ENCODE measurements around the gene DPPA3.
"Not testable (repeated sequence)": the region's sequence is repeated elsewhere in the genome, so short reads cannot be mapped to it uniquely, and the experiment has no call there.

Gene DPPA3

DNA sequence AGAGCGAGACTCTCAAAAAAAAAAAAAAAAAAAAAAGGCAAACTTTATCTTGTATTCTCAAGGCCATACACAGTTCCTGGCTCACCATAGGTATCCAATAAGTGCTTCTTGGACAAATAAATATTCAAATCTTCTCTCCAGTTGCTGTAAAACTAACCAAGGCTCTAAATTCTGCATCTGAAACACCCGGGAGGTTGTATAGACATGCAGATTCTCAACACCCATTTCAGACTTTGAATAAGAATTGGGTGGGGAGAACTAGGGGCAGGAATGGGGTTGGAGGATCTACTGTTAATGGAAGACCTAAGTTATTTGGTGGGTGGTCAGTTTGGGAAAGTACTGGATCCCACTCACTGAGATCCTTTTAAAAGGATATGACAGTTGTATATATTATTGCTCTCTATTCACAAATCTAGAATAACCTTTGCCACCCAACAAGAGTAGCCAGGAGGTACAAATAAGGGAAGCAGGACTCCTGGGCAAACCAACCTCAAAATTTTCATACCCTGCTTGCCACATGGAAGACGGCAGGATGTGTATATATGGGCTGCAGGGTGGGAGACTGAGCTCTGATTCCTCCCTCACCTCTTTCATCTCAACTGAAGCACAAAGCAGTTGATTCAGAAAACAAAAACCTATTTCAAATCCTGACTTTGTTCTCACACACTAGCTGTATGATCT is 16.5 kb upstream of the DPPA3 start:
- H3K4me1 ChIP-seq (ENCODE audit: control insufficient read depth, insufficient read depth, low read length) = peaks cover 7% of the 10 kb centered on the region
- H3K27me3 ChIP-seq (replicated peaks; ENCODE audit: control insufficient read depth, insufficient read depth, low read length) = no peaks in the 10 kb centered on the region
- H3K36me3 ChIP-seq (ENCODE audit: control insufficient read depth, insufficient read depth, low read length, severe bottlenecking) = no peaks in the 10 kb centered on the region
- H3K9ac ChIP-seq (ENCODE audit: low read length) = no peak overlapping the region
- no peak overlapping the region for H3K4me3 ChIP-seq (ENCODE audit: low read length)
- no peak for DNase-seq (ENCODE audit: low read depth)
- no peaks in the 10 kb centered on the region for H3K9me3 ChIP-seq (ENCODE audit: control insufficient read depth, low read length)

DNA sequence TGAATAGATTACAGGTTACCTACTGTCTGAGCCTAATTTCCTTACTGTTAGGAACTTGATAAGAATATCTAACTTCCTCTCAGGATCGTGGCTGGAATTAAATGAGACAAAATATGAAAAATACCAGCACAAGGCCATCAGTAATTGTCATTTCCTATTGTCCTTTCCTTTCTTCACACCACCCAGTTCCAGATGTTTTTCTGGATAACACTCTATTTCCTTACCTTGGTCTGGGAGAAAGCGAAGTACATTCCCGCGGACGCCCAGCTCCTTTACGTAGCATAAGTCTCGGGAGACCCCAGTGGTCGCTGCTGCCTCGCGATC is 16.0 kb upstream of the DPPA3 start:
- DNase-seq (ENCODE audit: low read depth) = no peak
- peak overlapping the region; percentile 15 for H3K4me3 ChIP-seq (ENCODE audit: low read length)
- no peaks in the 10 kb centered on the region for H3K36me3 ChIP-seq (ENCODE audit: control insufficient read depth, insufficient read depth, low read length, severe bottlenecking)
- H3K4me1 ChIP-seq (ENCODE audit: control insufficient read depth, insufficient read depth, low read length) = peaks cover 7% of the 10 kb centered on the region
- no peaks in the 10 kb centered on the region for H3K9me3 ChIP-seq (ENCODE audit: control insufficient read depth, low read length)
- no peak overlapping the region for H3K9ac ChIP-seq (ENCODE audit: low read length)
- no peaks in the 10 kb centered on the region for H3K27me3 ChIP-seq (replicated peaks; ENCODE audit: control insufficient read depth, insufficient read depth, low read length)

DNA sequence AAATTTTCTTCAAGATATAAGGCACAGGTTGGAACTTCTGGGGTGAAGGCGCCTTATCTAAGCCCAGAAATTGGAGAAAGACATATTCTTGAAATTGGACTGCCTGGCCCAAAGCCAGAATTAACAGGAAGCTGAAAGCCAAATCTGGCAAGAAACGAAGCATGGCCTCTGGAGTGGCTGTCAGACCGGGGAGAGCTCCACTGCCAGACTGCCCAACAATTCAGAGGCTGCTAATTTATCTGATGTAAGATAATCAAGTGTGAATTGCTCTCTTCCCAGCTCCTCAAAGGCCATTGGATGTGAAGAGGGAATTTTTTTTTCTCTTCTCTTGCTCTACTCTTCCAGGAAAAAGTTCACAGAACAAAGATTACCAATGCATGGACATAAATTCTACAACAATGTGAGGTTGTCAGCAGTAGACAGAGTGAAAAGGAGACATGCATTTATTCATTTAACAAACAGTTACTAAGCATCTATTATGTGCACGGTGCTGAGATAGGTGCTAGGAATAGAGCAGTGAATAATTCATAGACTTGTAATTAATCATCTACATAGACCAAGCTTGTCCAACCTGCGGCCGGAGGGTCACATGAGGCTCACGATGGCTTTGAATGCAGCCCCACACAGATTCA is 15.6 kb upstream of the DPPA3 start, which contains the start of gene GDF3:
TSS of gene GDF3 (minus strand) at position 210 of the 632 bp plus-strand sequence. CDS start at position 163, 47 bp downstream.
- H3K9ac ChIP-seq (ENCODE audit: low read length) = no peak within 1 kb of the TSS
- H3K4me1 ChIP-seq (ENCODE audit: control insufficient read depth, insufficient read depth, low read length) = peaks cover 7% of the 10 kb centered on the region
- H3K4me3 ChIP-seq (ENCODE audit: low read length) = peak within 1 kb of the TSS; percentile 15
- no peaks in the 10 kb centered on the region for H3K9me3 ChIP-seq (ENCODE audit: control insufficient read depth, low read length)
- no peaks in the 10 kb centered on the region for H3K27me3 ChIP-seq (replicated peaks; ENCODE audit: control insufficient read depth, insufficient read depth, low read length)
- H3K36me3 ChIP-seq (ENCODE audit: control insufficient read depth, insufficient read depth, low read length, severe bottlenecking) = no peaks in the 10 kb centered on the region
- DNase-seq (ENCODE audit: low read depth) = peak; percentile 18

DNA sequence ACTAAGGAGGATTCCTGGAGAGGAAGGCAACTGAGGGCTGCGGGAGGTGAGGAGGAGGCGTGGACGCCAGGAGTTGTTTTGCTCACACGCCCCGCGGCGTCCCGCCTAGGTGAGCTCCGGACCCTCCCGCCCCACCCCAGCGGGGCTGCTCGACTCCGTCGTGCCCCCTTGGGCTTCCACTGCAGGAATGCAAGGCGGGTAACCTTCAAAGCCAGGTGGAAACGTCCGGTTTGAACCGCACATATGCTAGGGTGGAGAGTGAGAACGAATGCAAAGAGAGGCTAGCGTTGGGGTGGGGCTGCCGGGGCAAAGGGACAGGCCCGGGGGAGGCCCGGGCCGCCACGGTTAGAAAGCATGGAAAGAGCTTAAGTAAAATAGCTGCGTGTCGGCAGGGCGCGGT is 5.4 kb upstream of the DPPA3 start:
- H3K9ac ChIP-seq (ENCODE audit: low read length) = no peak overlapping the region
- no peaks in the 10 kb centered on the region for H3K9me3 ChIP-seq (ENCODE audit: control insufficient read depth, low read length)
- no peaks in the 10 kb centered on the region for H3K36me3 ChIP-seq (ENCODE audit: control insufficient read depth, insufficient read depth, low read length, severe bottlenecking)
- peaks cover 5% of the 10 kb centered on the region for H3K27me3 ChIP-seq (replicated peaks; ENCODE audit: control insufficient read depth, insufficient read depth, low read length)
- H3K4me3 ChIP-seq (ENCODE audit: low read length) = no peak overlapping the region
- no peaks in the 10 kb centered on the region for H3K4me1 ChIP-seq (ENCODE audit: control insufficient read depth, insufficient read depth, low read length)
- DNase-seq (ENCODE audit: low read depth) = no peak

DNA sequence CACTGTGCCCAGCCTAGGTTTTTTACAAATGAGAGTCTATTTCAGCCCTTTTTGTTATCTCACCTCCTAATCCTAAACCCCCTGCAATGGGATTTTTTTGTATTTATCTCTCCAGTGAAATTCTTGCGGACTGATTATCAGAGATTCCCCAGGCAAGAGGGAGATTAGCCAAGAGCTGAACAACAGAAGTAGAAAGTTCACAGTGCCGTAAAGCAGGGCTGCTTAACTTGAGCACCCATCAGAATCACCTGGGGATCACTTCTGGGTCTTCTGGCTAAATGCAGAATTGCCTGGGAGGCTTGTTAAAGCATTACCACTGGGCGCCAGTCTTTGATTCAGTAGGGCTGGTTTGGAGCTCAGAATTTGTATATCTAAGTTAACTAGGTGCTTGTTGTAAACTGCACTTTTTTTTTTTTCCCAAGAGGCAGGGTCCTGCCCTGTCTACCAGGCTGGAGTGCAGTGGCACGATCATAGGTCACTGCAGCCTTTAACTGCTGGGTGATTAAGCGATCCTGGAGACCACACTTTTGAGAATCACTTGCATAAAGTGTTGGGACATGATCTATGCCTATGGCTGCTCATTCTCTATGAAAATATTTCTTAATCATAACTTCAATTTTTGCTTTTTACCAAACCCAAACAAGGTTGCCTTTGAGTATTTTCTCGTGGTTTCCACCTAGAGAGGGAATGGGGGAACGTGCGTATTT is 1.1 kb upstream of the DPPA3 start:
- H3K4me3 ChIP-seq (ENCODE audit: low read length) = no peak overlapping the region
- no peaks in the 10 kb centered on the region for H3K4me1 ChIP-seq (ENCODE audit: control insufficient read depth, insufficient read depth, low read length)

DNA sequence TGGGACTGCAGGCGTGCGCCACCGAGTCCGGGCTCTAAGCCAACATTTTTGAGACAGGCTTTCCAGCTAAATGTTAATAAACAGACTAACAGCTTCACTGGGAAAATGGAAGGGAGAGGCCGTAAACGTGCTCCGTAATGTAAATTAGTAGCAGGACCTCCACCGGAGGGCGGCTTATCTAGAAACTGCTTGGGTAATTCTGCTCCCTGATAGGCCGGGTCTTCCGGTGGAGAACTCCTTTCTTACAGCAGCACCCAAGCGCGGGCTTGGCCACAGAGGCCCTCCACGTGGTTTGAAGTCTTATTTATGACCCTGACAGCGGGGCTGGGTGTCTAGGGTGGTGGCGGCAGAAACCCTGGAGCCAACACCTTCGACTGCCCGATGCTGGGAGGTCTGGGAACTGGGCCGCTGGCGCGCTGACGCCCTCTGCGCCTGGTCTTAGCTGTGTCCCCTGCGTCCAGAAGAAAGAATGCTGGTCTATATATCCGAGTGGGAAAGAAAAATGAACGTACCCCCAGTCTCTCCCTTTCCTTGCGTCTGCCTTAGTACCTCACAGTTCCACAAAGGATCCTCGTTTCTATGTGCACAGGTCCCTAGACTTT is 1.7 kb downstream of the DPPA3 start:
- DNase-seq (ENCODE audit: low read depth) = no peak
- Histone ChIP-seq H3K27me3 (replicated peaks; ENCODE audit: control insufficient read depth, insufficient read depth, low read length) (peaks cover 10% of the 10 kb centered on the region), H3K9ac (ENCODE audit: low read length) (no peak overlapping the region), H3K9me3 (ENCODE audit: control insufficient read depth, low read length) (no peaks in the 10 kb centered on the region), H3K36me3 (ENCODE audit: control insufficient read depth, insufficient read depth, low read length, severe bottlenecking) (no peaks in the 10 kb centered on the region), H3K4me1 (ENCODE audit: control insufficient read depth, insufficient read depth, low read length) (no peaks in the 10 kb centered on the region), H3K4me3 (ENCODE audit: low read length) (no peak overlapping the region)

More for the DNA sequence above, 1.1 kb upstream of the DPPA3 start:
- Histone ChIP-seq H3K36me3 (ENCODE audit: control insufficient read depth, insufficient read depth, low read length, severe bottlenecking) (no peaks in the 10 kb centered on the region), H3K9ac (ENCODE audit: low read length) (no peak overlapping the region), H3K27me3 (replicated peaks; ENCODE audit: control insufficient read depth, insufficient read depth, low read length) (peaks cover 9% of the 10 kb centered on the region), H3K9me3 (ENCODE audit: control insufficient read depth, low read length) (no peaks in the 10 kb centered on the region)
- no peak for DNase-seq (ENCODE audit: low read depth)

DNA sequence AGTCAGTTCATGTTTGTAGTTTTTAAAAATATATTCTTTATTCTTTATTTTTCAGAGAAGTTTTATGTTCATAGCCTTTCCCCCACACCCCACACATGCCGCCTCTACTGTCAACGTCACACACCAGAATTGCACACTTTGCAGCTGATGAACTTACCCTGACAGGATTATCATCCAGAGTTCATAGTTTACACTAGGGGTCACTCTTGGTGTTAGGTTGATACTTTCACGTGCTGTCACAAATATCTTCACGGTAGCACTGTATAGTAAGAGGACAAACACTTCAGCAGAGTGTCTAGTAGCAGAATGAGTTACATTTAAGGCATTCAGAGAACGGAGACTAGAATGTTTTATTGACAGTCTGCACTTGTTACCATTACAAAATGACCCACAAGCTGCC is 5.1 kb downstream of the DPPA3 start:
- H3K4me1 ChIP-seq (ENCODE audit: control insufficient read depth, insufficient read depth, low read length) = peaks cover 4% of the 10 kb centered on the region
- no peaks in the 10 kb centered on the region for H3K36me3 ChIP-seq (ENCODE audit: control insufficient read depth, insufficient read depth, low read length, severe bottlenecking)
- no peak overlapping the region for H3K9ac ChIP-seq (ENCODE audit: low read length)
- no peaks in the 10 kb centered on the region for H3K9me3 ChIP-seq (ENCODE audit: control insufficient read depth, low read length)
- H3K4me3 ChIP-seq (ENCODE audit: low read length) = no peak overlapping the region
- DNase-seq (ENCODE audit: low read depth) = no peak
- H3K27me3 ChIP-seq (replicated peaks; ENCODE audit: control insufficient read depth, insufficient read depth, low read length) = peaks cover 9% of the 10 kb centered on the region

DNA sequence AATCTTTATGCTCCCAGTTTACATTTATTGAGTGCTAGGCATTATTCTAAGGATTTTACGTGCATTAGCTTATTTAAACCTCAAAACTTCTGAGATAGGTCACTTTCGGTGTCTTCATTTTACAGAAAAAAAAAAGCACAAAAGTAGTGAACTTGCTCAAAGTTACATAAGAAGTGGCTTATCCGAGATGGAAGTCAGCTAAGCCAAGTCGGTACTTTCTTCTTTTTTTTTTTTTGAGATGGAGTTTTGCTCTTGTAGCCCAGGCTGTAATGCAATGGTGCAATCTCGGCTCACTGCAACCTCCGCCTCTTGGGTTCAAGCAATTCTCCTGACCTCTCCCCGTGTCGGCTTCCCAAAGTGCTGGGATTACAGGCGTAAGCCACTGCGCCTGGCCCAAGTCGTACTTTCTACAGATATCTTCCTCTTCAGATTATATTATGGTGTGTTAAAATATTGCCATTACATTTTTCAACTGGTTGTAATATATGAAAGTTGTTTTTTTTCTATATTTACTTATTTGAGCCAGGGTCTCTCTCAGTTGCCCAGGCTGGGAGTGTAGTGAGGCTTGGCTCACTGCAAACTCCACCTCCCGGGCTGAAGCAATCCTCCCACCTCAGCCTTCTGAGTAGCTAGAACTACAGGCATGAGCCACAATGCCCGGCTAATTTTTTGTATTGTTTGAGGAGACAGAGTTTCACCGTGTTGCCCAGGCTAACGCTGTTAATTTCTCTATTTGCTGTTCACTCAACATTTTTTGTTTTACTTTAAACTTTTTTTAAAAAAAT is 8.9 kb downstream of the DPPA3 start:
- H3K9me3 ChIP-seq (ENCODE audit: control insufficient read depth, low read length) = no peaks in the 10 kb centered on the region
- H3K36me3 ChIP-seq (ENCODE audit: control insufficient read depth, insufficient read depth, low read length, severe bottlenecking) = no peaks in the 10 kb centered on the region
- no peak overlapping the region for H3K9ac ChIP-seq (ENCODE audit: low read length)
- DNase-seq (ENCODE audit: low read depth) = no peak
- H3K4me3 ChIP-seq (ENCODE audit: low read length) = no peak overlapping the region
- peaks cover 5% of the 10 kb centered on the region for H3K27me3 ChIP-seq (replicated peaks; ENCODE audit: control insufficient read depth, insufficient read depth, low read length)
- peaks cover 4% of the 10 kb centered on the region for H3K4me1 ChIP-seq (ENCODE audit: control insufficient read depth, insufficient read depth, low read length)

DNA sequence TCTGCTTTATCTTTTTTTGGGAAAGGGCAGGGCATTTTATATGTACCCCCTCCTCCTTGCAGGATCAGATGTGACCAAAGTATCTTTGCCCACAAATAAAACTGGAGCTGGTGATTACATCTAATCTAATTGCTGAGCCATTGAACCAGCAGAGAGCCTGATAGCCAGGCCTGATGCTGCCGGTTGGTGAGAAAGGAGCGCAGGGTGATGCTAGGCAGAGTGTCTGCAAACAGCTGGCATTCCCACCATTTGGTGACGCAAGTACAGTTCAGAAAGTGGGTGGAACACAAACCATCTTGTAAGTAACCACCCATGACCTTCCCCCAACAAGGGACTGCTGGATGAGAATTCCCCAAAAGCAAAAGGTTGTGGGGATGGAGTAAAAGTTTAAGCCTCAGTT is 12.7 kb downstream of the DPPA3 start:
- Histone ChIP-seq H3K4me3 (ENCODE audit: low read length) (no peak overlapping the region), H3K9me3 (ENCODE audit: control insufficient read depth, low read length) (no peaks in the 10 kb centered on the region), H3K4me1 (ENCODE audit: control insufficient read depth, insufficient read depth, low read length) (no peaks in the 10 kb centered on the region), H3K27me3 (replicated peaks; ENCODE audit: control insufficient read depth, insufficient read depth, low read length) (peaks cover 5% of the 10 kb centered on the region), H3K36me3 (ENCODE audit: control insufficient read depth, insufficient read depth, low read length, severe bottlenecking) (no peaks in the 10 kb centered on the region), H3K9ac (ENCODE audit: low read length) (no peak overlapping the region)
- no peak for DNase-seq (ENCODE audit: low read depth)

DNA sequence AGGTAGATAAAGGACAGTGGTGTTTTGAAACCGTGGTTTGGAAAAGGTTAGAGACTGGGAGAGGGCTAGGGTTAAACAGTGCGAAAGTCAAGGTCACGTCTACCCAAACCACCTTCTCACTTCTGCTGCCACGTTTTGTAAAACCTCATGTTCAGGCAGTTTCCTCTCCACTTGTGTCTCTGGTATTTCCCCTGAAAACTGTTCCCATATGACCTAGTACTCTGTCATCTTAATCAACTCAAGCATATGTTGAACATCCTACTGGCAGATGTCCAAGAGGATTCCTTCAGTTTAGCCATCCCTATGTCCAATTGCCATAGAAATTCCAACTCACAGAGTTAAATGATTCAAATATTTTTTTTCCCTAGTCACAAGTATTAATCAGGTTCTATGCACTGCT is 18.5 kb downstream of the DPPA3 start:
- Histone ChIP-seq H3K9me3 (ENCODE audit: control insufficient read depth, low read length) (no peaks in the 10 kb centered on the region), H3K4me3 (ENCODE audit: low read length) (no peak overlapping the region), H3K27me3 (replicated peaks; ENCODE audit: control insufficient read depth, insufficient read depth, low read length) (peaks cover 12% of the 10 kb centered on the region), H3K4me1 (ENCODE audit: control insufficient read depth, insufficient read depth, low read length) (no peaks in the 10 kb centered on the region), H3K36me3 (ENCODE audit: control insufficient read depth, insufficient read depth, low read length, severe bottlenecking) (no peaks in the 10 kb centered on the region), H3K9ac (ENCODE audit: low read length) (no peak overlapping the region)
- no peak for DNase-seq (ENCODE audit: low read depth)

DNA sequence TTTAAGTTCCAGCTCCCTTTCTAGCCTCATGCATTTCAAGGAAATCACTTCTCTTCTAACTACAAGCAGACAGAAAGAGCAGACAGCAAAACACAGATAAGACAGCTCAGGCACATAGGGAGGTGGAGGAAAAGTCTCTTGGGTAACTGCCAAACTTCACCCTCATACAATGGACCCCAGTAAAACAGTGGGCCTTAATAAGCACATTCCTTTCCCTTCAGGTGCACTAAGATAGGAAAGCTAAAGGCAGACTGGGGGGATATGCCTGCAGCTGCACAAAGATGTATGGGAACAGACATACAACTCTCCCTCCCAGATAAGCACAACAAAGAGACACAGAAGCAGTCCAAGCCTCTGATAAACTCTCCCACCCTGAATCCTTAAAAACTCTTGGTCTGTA is 19.8 kb downstream of the DPPA3 start:
- not testable (repeated sequence) for H3K36me3 ChIP-seq (ENCODE audit: control insufficient read depth, insufficient read depth, low read length, severe bottlenecking); H3K9me3 ChIP-seq (ENCODE audit: control insufficient read depth, low read length); H3K27me3 ChIP-seq (replicated peaks; ENCODE audit: control insufficient read depth, insufficient read depth, low read length); H3K4me3 ChIP-seq (ENCODE audit: low read length); H3K4me1 ChIP-seq (ENCODE audit: control insufficient read depth, insufficient read depth, low read length); H3K9ac ChIP-seq (ENCODE audit: low read length); DNase-seq (ENCODE audit: low read depth)
